ENCODE data around the gene CCNT2.
A peak's percentile ranks its signal among the peaks of the same experiment; 100 is the strongest.
"Not testable (repeated sequence)": the region's sequence is repeated elsewhere in the genome, so short reads cannot be mapped to it uniquely, and the experiment has no call there.

CCNT2 gene

DNA sequence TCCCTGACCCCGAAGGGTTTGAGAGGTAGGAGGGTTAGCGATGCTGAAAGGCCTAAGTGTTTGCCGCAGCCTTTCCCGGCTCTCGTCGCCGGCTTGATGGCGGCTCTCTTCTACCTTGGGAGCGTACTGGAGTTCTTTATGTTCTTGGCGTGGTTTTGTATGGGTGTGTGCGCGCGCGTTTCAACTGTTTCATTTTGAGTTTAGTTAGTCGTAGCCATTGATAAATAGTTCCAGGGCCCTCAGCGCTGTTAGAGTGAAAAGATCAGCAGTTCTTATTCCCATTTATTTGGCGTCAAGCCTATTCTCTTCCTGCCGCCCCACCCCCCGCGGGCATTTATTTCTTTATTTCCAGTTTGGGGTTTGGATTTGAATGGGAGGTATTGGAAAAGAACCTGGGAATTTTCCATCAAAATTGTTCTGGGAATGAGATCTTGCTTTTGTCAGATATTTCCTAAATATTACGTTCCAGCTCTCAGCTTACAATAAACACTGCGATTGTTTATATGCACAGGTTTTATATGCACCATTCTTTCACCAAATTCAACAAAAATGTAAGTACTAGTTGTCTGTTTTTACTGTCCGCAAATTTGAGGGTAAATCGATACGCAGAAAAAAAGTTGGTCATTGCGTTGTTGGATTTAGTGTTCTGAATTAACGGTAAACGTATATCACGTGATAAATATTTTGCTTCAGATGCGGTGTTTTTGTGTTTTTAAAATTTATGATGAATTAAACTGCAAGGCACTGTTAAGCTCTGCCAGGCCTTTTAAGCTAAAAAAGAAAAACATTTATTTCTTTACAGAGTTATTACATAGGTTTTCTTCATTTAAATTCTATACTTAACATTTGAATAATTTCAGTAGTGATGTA is 954 bp downstream of the CCNT2 start:
- peak; percentile 47 for DNase-seq

DNA sequence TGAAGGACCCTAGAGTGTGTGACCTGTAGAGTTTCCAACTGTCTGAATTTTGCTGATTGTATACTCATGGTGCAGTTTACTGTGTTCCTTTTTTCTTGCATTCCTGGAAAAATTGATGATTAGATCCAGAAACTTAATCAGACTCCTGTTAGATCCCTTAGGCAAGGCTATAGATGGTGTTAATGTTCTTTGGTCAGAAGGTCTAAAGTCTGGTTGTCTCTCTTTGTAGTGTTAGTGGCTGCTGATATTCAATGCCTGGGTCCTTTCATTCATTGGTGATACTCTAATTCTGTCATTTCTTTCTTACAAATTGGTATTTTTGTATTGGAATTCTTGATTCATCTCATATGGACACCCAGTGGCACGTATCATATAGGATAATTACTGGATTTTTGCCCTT is 6.3 kb downstream of the CCNT2 start:
- DNase-seq = no peak

DNA sequence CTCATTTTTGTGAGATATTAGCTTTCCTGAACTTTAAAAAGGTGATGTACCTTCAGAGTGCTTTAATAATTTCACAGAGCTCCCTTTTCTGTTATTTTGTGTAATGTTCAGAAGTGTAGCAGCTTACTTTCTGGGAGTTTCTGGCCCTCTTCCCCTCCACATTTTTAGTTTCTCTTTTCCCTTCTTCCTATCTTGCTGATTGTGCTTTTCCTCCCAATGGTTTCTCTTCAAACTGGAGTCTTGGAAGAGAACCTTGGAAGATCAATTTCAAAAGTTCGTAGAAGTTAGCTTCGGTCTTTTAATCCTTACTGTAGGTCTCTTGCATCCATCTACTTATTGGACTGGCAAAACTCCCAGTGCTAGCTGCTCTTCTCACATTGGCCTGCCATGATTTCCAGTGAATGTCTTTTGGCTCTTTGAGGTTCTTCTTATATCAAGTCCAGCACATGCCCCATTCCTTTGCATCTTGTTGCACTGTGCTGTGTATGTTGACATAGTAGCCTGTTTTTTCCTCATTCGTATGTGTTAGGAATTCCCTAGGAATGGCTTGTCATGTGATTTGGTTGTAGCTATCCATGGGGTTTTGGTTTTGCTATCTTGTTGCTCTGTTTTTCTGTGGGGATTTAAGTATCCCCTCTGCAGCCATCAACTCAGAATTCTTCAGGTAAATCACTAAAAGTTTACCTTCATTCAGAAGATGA is 7.8 kb downstream of the CCNT2 start:
- no peak for DNase-seq

DNA sequence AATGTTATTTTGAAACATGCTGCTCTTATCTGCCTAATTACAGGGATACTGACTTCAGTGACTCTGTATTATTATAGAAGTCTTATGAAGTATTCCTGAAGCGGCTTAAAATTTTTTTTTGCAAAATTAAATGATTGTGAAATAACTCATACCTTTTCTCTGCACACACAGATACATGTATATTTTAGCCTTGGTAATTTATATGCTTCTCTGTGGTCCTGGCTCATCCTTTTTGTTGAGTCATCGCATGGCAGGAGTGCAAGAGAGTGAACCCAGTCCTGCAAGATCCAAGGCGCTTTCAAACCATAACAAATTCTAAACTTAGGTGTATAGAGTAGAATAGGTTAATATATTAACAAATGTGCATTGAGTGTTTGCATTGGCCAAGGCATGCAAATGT is 8.6 kb downstream of the CCNT2 start:
- no peak for DNase-seq

DNA sequence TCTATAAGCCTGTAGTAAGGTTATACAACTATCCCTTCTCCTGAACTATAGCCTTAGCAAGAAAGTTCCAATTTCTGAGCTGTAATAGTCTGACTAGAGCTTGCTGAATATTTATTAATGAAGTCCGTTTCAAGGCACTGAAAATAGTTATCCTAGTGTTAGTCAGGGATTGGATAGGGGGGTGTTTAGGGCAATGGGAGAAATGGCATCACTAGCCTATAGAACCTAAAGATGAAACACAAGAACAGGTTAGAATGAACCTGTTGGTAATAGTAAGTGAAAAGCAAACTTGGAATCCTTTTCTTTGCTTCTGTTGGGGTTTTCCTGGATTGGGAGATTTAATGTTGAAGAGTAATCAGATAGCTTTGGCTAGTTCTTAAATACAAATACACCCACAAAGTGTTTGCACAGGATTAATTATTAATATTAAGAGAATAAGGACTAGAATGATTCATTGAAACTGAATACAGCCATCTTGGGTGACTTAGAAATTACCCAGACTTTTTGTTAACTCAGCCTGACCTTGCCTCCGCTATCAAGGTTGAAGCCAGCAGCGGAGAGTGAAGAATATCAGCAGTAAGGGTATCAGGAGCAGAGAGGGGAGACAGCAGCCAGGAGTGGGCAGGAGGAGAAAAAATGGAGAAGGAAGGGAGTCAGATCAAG is 14.4 kb downstream of the CCNT2 start:
- no peak for DNase-seq

DNA sequence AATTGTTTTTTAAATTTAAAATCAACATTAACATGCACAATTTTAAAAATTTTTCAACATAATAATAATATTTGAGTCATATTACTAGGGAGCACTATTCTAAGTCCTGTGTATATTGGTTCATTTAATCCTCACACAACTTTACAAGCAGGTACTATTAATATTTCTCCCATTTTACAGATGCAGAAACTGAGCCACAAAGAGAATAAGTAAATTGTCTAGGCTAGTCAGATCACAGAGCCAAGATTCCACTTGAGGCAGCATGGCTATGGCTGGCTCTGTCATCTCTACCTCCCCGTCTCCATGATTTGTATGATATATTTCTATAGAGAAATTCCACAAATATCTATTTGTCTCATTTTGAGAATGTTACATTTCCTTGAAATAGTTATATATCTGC is 15.1 kb downstream of the CCNT2 start:
- DNase-seq = no peak

DNA sequence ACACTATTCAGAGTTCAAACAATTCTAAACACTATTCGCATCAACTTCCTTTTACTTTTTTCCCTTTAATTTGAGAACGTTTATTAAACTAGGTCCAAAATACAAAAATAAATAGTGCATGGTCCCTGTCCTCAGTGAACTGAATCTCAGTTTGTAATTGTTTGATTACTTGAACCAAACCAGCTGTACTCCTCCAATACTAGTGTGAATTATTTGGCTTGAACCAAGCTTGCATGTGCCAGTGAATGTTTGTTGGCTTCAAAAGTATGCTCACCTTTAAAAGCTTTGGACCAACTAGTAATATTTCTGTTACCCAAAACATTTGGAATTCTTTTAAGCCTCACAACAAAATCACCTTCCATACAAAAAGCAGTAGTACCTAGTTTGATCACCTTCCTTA is 15.5 kb downstream of the CCNT2 start:
- DNase-seq = no peak

DNA sequence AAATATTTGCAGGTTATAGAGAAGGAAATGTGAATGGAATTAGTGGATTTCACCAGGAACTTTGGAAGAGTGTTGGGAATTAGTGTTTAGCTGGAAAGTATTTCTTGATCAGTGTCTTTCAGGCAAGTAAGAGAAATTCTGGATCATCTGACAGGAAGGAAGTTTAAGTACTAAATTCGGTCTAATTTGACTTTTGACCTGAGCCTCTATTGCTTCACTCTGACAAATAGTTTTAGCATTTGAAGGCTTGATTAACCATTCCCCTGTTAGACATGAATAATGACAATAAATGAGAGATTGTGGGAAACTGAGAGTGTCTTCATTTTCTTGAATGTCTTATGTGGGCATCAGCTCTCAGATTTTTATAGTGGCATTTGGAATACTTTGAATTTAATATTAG is 16.0 kb downstream of the CCNT2 start:
- DNase-seq = no peak

DNA sequence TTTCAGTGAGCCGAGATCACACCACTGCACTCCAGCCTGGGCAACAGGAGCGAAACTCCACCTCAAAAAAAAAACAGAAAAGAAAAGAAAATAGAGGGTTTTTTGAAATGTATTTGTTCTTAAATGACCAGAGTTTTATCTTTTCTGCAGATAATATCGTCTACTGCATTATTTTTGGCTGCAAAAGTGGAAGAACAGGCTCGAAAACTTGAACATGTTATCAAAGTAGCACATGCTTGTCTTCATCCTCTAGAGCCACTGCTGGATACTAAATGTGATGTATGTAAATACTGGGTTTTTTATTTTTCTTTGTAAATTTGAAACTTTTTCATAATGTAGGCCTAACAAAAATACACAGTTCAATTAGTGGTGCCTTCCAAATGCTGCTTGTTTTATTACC is 18.1 kb downstream of the CCNT2 start:
- no peak for DNase-seq

DNA sequence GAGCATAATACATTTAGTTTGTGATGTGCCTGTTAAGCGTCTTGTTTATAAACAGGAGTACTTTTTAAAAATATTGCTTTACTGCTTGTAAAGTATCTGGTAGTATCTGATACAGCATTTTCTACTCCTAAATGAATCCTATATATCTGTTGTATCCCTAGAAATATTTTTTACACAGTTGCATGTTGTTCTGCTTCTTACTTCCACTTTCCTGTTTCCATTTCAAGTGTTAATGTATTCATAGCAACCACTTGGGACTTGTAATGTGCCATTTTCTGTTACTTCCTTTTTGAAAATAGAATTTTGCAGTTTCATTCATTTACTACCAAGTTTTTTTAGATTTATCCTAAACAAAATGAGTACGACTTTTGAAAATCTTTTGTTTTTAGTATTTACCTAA is 24.9 kb downstream of the CCNT2 start:
- no peak for DNase-seq

DNA sequence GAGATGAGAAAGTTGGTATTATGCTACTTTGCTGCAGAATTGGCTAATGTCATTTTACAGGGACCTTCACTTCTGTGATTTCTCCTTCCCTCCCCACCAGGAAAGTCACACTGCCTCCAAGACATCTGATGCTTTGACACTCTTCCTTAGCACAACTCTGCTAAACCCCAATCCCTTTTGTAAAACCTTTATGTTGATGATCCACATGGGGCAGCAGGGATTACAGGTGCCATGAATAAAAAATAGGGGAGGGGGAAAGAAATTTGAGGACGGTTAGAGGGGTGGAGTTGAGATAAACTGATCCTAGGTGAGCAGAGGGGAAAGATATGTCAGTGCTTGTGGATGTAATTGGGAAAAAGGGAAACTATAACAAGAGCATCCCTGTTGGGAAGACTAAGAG is 26.4 kb downstream of the CCNT2 start:
- no peak for DNase-seq

DNA sequence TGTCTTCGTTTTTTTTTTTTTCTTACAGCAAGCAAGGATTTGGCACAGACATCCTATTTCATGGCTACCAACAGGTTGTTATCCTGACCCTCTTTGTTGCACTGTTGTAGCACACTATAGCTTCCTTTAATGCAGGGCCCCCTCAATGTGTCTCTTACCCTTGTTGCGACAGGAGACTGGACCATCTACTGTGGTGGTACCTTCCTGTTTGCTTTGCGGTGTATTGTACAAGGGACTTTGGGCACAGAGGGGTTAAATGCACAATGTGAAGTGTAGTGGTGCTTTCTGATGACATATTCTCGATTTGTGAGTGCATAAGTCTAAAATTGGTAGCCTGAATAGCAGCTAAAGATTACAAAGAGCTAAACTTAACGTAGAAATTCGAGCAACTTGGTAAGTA is 27.5 kb downstream of the CCNT2 start:
- DNase-seq = no peak

DNA sequence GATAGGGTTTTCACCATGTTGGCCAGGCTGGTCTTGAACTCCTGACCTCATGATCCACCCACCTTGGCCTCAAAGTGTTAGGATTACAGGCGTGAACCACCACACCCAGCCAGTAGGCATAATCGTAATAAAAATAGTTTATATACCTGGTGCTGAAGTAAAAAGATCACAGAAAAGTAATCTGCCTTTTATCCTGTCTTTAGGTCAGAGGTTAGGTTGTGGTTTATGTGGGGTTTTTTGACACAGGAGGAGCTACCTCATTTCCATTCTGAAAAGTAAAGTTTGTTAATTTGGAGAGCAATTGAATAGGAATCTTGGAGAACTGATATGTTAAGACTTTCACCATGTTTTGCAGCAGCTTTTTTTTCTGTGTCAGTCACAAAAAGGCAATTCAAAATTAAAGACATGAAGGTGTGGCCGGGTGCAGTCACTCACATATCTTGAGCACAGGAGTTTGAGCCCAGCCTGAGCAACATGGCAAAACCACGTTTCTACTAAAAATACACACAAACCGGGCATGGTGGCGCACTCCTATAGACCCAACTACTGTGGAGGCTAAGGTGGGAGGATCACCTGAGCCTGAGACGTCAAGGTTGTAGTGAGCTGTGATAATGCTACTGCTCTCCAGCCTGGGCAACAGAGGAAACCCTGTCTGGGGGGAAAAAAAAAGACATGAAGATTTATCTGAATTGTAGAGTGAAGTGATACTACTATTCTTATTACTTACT is 31.5 kb downstream of the CCNT2 start:
- DNase-seq = no peak

DNA sequence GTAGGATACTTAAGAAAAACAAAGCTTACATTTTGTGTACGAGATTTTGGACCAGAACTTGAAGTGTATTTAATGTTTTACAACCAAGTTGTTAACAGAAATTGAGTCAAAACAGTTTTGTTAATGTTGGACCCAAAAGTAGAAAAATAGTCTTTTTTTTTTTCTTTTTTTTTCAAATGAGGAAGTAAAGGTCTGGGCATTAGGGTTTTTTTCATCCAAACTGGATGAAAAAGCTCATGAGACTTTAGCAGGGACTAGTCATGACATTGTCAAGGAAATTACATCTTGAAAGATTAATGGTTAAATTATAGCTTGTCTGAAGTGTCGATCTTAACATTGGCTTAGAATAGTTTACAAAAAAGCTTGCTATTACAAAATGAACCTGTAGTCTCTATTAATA is 32.3 kb downstream of the CCNT2 start:
- no peak for DNase-seq

DNA sequence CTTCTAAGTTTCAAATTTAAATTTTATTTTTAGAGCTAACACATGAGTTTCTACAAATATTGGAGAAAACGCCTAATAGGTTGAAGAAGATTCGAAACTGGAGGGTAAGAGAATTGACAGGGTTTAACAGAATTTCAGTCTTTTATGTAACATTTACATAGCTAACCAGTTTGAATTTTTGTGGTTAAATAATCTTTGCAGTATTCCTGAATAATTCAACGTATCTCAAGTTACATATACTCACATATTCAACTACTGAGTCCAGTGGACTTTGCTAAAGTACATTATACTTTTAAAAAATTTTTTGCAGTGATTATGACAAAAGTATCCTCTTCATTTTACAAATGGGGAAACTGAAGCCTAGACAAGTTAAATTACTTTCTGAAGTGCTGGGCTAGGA is 34.0 kb downstream of the CCNT2 start:
- no peak for DNase-seq

DNA sequence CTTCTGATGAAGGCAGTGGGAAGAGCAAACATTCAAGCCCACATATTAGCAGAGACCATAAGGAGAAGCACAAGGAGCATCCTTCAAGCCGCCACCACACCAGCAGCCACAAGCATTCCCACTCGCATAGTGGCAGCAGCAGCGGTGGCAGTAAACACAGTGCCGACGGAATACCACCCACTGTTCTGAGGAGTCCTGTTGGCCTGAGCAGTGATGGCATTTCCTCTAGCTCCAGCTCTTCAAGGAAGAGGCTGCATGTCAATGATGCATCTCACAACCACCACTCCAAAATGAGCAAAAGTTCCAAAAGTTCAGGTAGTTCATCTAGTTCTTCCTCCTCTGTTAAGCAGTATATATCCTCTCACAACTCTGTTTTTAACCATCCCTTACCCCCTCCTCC is 35.4 kb downstream of the CCNT2 start:
- DNase-seq = no peak

DNA sequence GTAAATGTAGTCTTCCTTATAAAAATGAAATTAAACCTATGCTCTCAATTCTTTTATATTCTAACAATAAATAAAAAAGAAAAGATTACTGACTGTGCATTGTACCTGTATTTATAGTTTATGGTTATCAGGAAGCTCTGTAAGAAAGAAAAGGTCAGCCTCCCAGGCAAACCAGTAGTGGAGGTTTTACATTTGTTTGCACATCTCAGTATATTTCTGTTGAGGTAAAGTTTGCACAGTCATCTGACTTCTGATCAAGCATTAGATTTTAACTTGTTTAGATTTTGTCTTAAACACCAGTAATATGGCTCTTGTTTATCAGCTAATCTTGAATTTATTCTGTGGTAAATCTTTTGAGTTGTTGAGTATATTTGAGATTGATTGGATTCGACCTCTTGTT is 37.1 kb downstream of the CCNT2 start:
- no peak for DNase-seq

DNA sequence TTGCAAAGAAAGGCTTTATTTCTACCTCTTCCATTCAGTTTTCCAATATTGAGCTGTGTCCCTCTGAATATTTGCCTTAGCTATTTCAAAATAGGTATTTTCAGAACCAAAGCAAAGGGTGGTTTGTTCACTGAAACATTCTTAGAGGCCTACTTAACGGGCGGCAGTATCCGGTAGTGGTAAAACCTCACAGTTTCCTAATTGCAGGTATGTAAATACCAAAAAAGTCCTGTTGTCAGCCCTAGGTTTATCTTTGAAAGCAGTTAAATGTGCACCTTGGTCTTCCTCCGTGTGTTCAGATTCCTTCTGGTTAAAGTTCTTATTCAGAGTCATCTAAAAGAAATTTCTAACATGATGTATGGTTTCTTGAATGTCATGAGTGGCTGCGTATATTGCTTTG is 38.9 kb downstream of the CCNT2 start:
- DNase-seq = no peak

DNA sequence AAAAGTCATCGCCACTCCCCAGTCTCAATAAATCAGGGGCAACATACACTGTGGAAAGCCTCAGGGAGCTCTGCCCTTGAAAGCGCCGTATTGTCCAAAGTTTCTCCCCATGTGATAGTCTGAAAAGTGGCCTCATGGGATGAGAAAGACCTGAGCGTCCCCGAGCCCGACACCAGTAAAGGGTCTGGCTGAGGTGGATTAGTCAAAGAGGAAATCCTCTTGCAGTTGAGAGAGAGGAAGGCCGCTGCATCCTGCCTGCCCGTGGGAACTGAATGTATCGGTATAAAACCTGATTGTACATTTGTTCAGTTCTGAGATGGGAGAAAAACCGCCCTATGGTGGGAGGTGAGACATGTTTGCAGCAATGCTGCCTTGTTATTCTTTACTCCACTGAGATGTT is 48.5 kb downstream of the CCNT2 start:
- not testable (repeated sequence) for DNase-seq

DNA sequence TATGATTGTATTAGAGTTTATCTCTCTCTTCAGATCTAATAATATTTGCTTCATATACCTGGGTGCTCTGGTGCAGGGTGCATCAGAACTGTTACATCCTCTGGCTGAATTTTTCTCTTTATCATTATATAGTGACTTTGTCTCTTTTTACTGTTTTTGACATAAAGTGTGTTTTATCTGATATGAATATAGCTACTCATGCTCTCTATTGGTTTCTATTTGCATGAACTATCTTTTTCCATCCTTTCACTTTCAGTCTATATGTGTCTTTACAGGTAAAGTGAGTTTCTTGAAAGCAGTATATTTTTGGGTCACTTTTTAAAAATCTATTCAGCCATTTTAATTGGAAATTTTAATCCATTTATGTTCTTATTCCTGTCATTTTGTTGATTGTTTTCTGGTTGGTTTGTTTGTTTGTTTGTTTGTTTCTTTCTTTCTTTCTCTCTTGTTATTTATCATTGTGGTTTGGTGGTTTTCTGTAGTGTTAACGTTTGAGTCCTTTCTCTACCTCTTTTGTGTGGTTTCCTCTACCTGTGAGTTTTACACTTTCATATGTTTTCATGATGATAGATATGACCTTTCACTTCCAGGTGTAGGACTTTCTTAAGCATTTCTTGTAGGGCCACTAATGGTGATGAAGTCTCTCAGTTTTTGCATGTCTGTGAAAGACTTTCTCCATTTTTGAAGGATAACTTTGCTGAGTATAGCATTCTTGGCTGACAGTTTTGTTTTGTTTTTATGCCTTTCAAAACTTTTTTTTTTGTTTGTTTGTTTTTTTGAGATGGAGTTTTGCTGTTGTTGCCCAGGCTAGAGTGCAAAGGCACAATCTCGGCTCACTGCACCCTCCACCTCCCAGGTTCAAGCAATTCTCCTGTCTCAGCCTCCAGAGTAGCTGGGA is 54.9 kb downstream of the CCNT2 start:
- DNase-seq = no peak

DNA sequence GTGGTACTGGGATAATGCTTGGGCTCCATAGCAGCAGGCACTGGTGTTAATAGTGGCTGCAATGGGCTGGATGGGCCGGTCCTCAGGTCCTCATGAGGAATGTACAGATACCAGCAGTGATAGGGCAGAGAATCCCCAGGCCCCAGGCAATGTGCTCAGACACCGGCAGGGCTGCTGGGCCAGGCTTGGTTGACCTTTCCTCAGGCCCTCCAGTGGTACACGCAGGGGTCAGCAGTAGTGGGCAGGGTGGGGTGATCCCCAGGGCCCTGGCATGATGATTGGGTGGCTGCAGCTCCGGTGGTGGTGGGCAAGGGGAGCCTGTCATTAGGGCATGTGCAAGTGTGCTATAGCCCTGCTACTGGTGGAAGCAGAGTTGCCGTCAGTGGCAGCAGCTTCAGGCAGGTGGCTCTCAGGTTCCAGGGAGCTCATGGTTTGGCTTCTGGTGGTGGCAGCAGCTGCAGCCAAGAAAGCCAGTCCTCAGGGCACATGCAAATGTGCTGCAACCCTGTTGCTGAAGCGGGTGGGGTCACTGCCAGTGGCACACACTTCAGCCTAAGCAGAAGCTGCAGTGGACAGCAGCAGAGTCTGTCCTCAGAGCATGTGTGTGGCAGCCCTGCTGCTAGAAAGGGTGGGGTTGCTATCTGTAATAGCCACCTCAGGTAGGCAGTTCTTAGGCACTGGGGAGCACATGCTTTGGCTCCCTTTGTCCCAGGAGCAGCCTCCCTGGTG is 56.8 kb downstream of the CCNT2 start:
- DNase-seq = no peak

Measured in NK-92 treated with Interleukin-12 subunit alpha and Interleukin-12 subunit beta, amount 100 ng/mL, for 24 hours (cell line).